HG03196 (cell line): Measurements from ENCODE around the gene PLPP2.

Experiments used
- ATAC-seq: cut with Tn5 transposase; IDR thresholded peaks from one replicate; pipeline ENCODE4 v1.9.1; 2021; ENCODE audit not compliant: unreplicated experiment

Gene PLPP2

GRCh38 chr19:315811-316210 lies 24.6 kb upstream of the PLPP2 start:
- ATAC-seq: no peak

- ATAC-seq: no peak
Measured at GRCh38 chr19:313988-314815, 23.0 kb upstream of the PLPP2 start.

GRCh38 chr19:313169-313987 lies 22.2 kb upstream of the PLPP2 start:
- no peak for ATAC-seq

- ATAC-seq: no peak
Measured at GRCh38 chr19:311813-312261, 20.6 kb upstream of the PLPP2 start.

- no peak for ATAC-seq
Measured at GRCh38 chr19:310781-311496, 19.7 kb upstream of the PLPP2 start.

GRCh38 chr19:310141-310651 lies 19.0 kb upstream of the PLPP2 start:
- no peak for ATAC-seq

GRCh38 chr19:309206-309565 lies 18.0 kb upstream of the PLPP2 start:
- no peak for ATAC-seq

GRCh38 chr19:308471-309205 lies 17.4 kb upstream of the PLPP2 start:
- ATAC-seq: no peak

GRCh38 chr19:307793-308420 lies 16.7 kb upstream of the PLPP2 start:
- no peak for ATAC-seq

GRCh38 chr19:307111-307531 lies 15.9 kb upstream of the PLPP2 start:
- ATAC-seq: no peak

GRCh38 chr19:306151-306900 lies 15.1 kb upstream of the PLPP2 start:
- no peak for ATAC-seq

GRCh38 chr19:305240-306150 lies 14.3 kb upstream of the PLPP2 start:
- no peak for ATAC-seq

- no peak for ATAC-seq
Measured at GRCh38 chr19:296476-297225, 5.4 kb upstream of the PLPP2 start.

- ATAC-seq: no peak
Measured at GRCh38 chr19:295687-296370, 4.6 kb upstream of the PLPP2 start.

GRCh38 chr19:294946-295686 lies 3.9 kb upstream of the PLPP2 start:
- no peak for ATAC-seq

GRCh38 chr19:294341-294945 lies 3.2 kb upstream of the PLPP2 start:
- ATAC-seq: no peak
